NCI-H82 treated with DMSO at 0.1 percent for 48 hours (cell line): ENCODE measurements around the gene CLTRN.

ENCODE experiments used
- DNase-seq: peaks from one replicate; lab custom pipeline; 2025; ENCODE audit not compliant: unreplicated experiment; lab: John Stamatoyannopoulos, UW

Gene CLTRN

GRCh38 chrX:15579778-15580747 is 84.5 kb downstream of the CLTRN start:
- DNase-seq, result no peak
